ENCODE data around the gene NALCN. TPM values are rescaled to one million over a fixed set of nuclear protein-coding genes. Genes with fewer than 3 reads are reported as not detected.

NALCN gene
- total RNA-seq, 2 donors from 2014 or later, result not detected

- DNase-seq (ENCODE audit: low spot score in 2 of 2) (no peak), ATAC-seq (no peak)
- Mint-ChIP-seq H3K27ac (no peak overlapping the region), H3K36me3 (no peaks in the 10 kb centered on the region), H3K9me3 (no peaks in the 10 kb centered on the region)
These were observed 399.0 kb downstream of the NALCN start for GRCh38 chr13:101017123-101017872.

GRCh38 chr13:101016475-101016874 is 399.8 kb downstream of the NALCN start:
- H3K9me3 Mint-ChIP-seq, result no peaks in the 10 kb centered on the region
- DNase-seq (ENCODE audit: low spot score in 2 of 2), result no peak
- H3K27ac Mint-ChIP-seq, result no peak overlapping the region
- no peaks in the 10 kb centered on the region for H3K36me3 Mint-ChIP-seq
- no peak for ATAC-seq

- H3K27ac Mint-ChIP-seq, result no peak overlapping the region
- no peaks in the 10 kb centered on the region for H3K9me3 Mint-ChIP-seq
- ATAC-seq, result no peak
- DNase-seq (ENCODE audit: low spot score in 2 of 2), result no peak
- H3K36me3 Mint-ChIP-seq, result no peaks in the 10 kb centered on the region
These were observed 403.1 kb downstream of the NALCN start for GRCh38 chr13:101013245-101013644.

GRCh38 chr13:101010100-101010499 is 406.2 kb downstream of the NALCN start:
- Mint-ChIP-seq H3K27ac (no peak overlapping the region), H3K36me3 (no peaks in the 10 kb centered on the region), H3K9me3 (no peaks in the 10 kb centered on the region)
- no peak for DNase-seq (ENCODE audit: low spot score in 2 of 2)
- no peak for ATAC-seq

- Mint-ChIP-seq H3K36me3 (no peaks in the 10 kb centered on the region), H3K9me3 (no peaks in the 10 kb centered on the region), H3K27ac (no peak overlapping the region)
- no peak for DNase-seq (ENCODE audit: low spot score in 2 of 2)
- ATAC-seq, result no peak
These were observed 409.1 kb downstream of the NALCN start for GRCh38 chr13:101007245-101007644.

Other genes with a start within 250 kb of the NALCN start
- gene ITGBL1, start 36.2 kb upstream of the NALCN start, total RNA-seq, result not detected